ENCODE measurements around the gene HPS3. TPM values are rescaled to one million over a fixed set of nuclear protein-coding genes. Genes with fewer than 3 reads are reported as not detected.
A peak's percentile ranks its signal among the peaks of the same experiment; 100 is the strongest.
"Not testable (repeated sequence)": the region's sequence is repeated elsewhere in the genome, so short reads cannot be mapped to it uniquely, and the experiment has no call there.

The HPS3 gene
- 13.5 TPM for polyA plus RNA-seq (ENCODE audit: insufficient read length)

- peak; percentile 92 for DNase-seq
These were observed at the start of gene HPS3 for GRCh38 chr3:149129326-149130205. HPS3 (plus strand) TSS chr3:149129638; CDS start chr3:149129724, 86 bp downstream.

- DNase-seq, result no peak
These were observed 49.3 kb upstream of the HPS3 start for GRCh38 chr3:149080011-149080698.

- DNase-seq, result no peak
These were observed 48.7 kb upstream of the HPS3 start for GRCh38 chr3:149080699-149081091.

- no peak for DNase-seq
These were observed 47.7 kb upstream of the HPS3 start for GRCh38 chr3:149081772-149082171.

- no peak for DNase-seq
These were observed 43.6 kb upstream of the HPS3 start for GRCh38 chr3:149085828-149086231.

- peak; percentile 96 for DNase-seq
These were observed 43.0 kb upstream of the HPS3 start, which contains the start of gene HLTF for GRCh38 chr3:149086232-149086988. HLTF (minus strand) TSS chr3:149086533; CDS start chr3:149086336, 197 bp downstream.

- DNase-seq, result no peak
These were observed 42.2 kb upstream of the HPS3 start for GRCh38 chr3:149087208-149087607.

GRCh38 chr3:149089395-149089794 is 40.0 kb upstream of the HPS3 start:
- DNase-seq, result no peak

- no peak for DNase-seq
These were observed 39.0 kb upstream of the HPS3 start for GRCh38 chr3:149090461-149090860.

GRCh38 chr3:149090907-149091306 is 38.5 kb upstream of the HPS3 start:
- DNase-seq, result no peak

GRCh38 chr3:149091983-149092382 is 37.5 kb upstream of the HPS3 start:
- DNase-seq, result no peak

GRCh38 chr3:149095487-149095886 is 34.0 kb upstream of the HPS3 start:
- no peak for DNase-seq

GRCh38 chr3:149097987-149098386 is 31.5 kb upstream of the HPS3 start:
- DNase-seq, result not testable (repeated sequence)

GRCh38 chr3:149101154-149101553 is 28.3 kb upstream of the HPS3 start:
- DNase-seq, result no peak

- no peak for DNase-seq
These were observed 27.8 kb upstream of the HPS3 start for GRCh38 chr3:149101641-149102040.

GRCh38 chr3:149104484-149104883 is 25.0 kb upstream of the HPS3 start:
- DNase-seq, result no peak

- no peak for DNase-seq
These were observed 15.0 kb upstream of the HPS3 start for GRCh38 chr3:149114458-149114857.

GRCh38 chr3:149115114-149115513 is 14.3 kb upstream of the HPS3 start:
- DNase-seq, result no peak

- no peak for DNase-seq
These were observed 10.7 kb upstream of the HPS3 start for GRCh38 chr3:149118724-149119123.

GRCh38 chr3:149119466-149119865 is 10.0 kb upstream of the HPS3 start:
- no peak for DNase-seq

- peak; percentile 41 for DNase-seq
These were observed 9.1 kb upstream of the HPS3 start for GRCh38 chr3:149120051-149120972.
